ENCODE measurements around the gene DNAH1. TPM values are rescaled to one million over a fixed set of nuclear protein-coding genes. Genes with fewer than 3 reads are reported as not detected.

The DNAH1 gene
- total and polyA plus RNA-seq, 2 of the 13 experiments (the other 11 are each of a cell fraction or from before 2014, with no cell fraction given), result 0.64 to 3.5 TPM

- ChIA-PET CTCF (ENCODE audit: low intra/inter-chr PET ratio, low total read pairs) (no interaction called here), POLR2A (no interaction called here)
- no peak for TF ChIP-seq ZNF124 (CRISPR knock-in tag; IDR thresholded peaks at IDR 0.05)
- no peak for TF ChIP-seq ZNF7 (CRISPR knock-in tag; IDR thresholded peaks at IDR 0.05)
- TF ChIP-seq ZNF143 (CRISPR knock-in tag; IDR thresholded peaks at IDR 0.05), result no peak
- TF ChIP-seq, protein P1, sequence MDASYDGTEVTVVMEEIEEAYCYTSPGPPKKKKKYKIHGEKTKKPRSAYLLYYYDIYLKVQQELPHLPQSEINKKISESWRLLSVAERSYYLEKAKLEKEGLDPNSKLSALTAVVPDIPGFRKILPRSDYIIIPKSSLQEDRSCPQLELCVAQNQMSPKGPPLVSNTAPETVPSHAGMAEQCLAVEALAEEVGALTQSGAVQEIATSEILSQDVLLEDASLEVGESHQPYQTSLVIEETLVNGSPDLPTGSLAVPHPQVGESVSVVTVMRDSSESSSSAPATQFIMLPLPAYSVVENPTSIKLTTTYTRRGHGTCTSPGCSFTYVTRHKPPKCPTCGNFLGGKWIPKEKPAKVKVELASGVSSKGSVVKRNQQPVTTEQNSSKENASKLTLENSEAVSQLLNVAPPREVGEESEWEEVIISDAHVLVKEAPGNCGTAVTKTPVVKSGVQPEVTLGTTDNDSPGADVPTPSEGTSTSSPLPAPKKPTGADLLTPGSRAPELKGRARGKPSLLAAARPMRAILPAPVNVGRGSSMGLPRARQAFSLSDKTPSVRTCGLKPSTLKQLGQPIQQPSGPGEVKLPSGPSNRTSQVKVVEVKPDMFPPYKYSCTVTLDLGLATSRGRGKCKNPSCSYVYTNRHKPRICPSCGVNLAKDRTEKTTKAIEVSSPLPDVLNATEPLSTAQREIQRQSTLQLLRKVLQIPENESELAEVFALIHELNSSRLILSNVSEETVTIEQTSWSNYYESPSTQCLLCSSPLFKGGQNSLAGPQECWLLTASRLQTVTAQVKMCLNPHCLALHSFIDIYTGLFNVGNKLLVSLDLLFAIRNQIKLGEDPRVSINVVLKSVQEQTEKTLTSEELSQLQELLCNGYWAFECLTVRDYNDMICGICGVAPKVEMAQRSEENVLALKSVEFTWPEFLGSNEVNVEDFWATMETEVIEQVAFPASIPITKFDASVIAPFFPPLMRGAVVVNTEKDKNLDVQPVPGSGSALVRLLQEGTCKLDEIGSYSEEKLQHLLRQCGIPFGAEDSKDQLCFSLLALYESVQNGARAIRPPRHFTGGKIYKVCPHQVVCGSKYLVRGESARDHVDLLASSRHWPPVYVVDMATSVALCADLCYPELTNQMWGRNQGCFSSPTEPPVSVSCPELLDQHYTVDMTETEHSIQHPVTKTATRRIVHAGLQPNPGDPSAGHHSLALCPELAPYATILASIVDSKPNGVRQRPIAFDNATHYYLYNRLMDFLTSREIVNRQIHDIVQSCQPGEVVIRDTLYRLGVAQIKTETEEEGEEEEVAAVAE (CRISPR knock-in tag; IDR thresholded peaks at IDR 0.05; ENCODE audit: borderline replicate concordance), result no peak
- no peak for TF ChIP-seq HHEX (CRISPR knock-in tag; IDR thresholded peaks at IDR 0.05)
- no peak for TF ChIP-seq HOXA7 (CRISPR knock-in tag; IDR thresholded peaks at IDR 0.05)
- TF ChIP-seq ZMAT3 (CRISPR knock-in tag; conservative IDR thresholded peaks at IDR 0.05), result no peak
- TF ChIP-seq ZNF607 (CRISPR knock-in tag; IDR thresholded peaks at IDR 0.05; ENCODE audit: borderline replicate concordance), result no peak
- TF ChIP-seq JDP2 (CRISPR knock-in tag; IDR thresholded peaks at IDR 0.05; ENCODE audit: borderline replicate concordance), result no peak
- no peak for TF ChIP-seq CBX1 (IDR thresholded peaks at IDR 0.05; ENCODE audit: low read depth)
- TF ChIP-seq MEF2D (CRISPR knock-in tag; IDR thresholded peaks at IDR 0.05), result no peak
- TF ChIP-seq ZNF724P (CRISPR knock-in tag; IDR thresholded peaks at IDR 0.05; ENCODE audit: borderline replicate concordance), result no peak
- no peak for TF ChIP-seq MIXL1 (CRISPR knock-in tag; IDR thresholded peaks at IDR 0.05)
- no peak for TF ChIP-seq ZNF737 (CRISPR knock-in tag; IDR thresholded peaks at IDR 0.05; ENCODE audit: borderline replicate concordance)
- TF ChIP-seq ATF4 (CRISPR knock-in tag; IDR thresholded peaks at IDR 0.05), result no peak
- no peak for TF ChIP-seq DPF2 (CRISPR knock-in tag; IDR thresholded peaks at IDR 0.05; ENCODE audit: borderline replicate concordance, low read depth)
- TF ChIP-seq ZBTB8A (CRISPR knock-in tag; IDR thresholded peaks at IDR 0.05; ENCODE audit: borderline replicate concordance, low read depth), result no peak
- no peak overlapping the region for H2AFZ ChIP-seq (ENCODE audit: low read length)
- intact Hi-C loops (cut with micrococcal nuclease; ENCODE audit: unreplicated experiment), result no loop called here
- H3K4me1 ChIP-seq (ENCODE audit: insufficient read depth, low read length), result peaks cover 20% of the 10 kb centered on the region
- H3K4me2 ChIP-seq (ENCODE audit: low read depth, low read length), result no peak overlapping the region
- H3K9me3 ChIP-seq (ENCODE audit: low read length), result no peaks in the 10 kb centered on the region
- no peaks in the 10 kb centered on the region for H3K79me2 ChIP-seq (ENCODE audit: insufficient read depth, low read length)
- WGBS (ENCODE audit: low lambda C conversion rate), result no CpG with 5 or more reads among the region's 6 CpGs
- no peak overlapping the region for H3K9ac ChIP-seq (ENCODE audit: insufficient read depth, low read depth, low read length)
- no TSS peak for BruUV-seq (replicated peaks)
- in situ Hi-C loops (cut with HindIII; ENCODE audit: extremely low pct_ligation_motif_present, low pct_unique_long_range_greater_than_20kb), result no loop called here
- no peak for FAIRE-seq
- H4K20me1 ChIP-seq (ENCODE audit: insufficient read depth, low read length), result no peaks in the 10 kb centered on the region
- ATAC-seq, result no peak
- H3K4me3 ChIP-seq (replicated peaks in 1 of 3; ENCODE audit: insufficient read depth in 1 of 3, low read depth in 2 of 3, low read length in 3 of 3), result no peak overlapping the region
- no peak overlapping the region for H3K27ac ChIP-seq (ENCODE audit: extremely low read length, insufficient read depth, low read length)
- H3K36me3 ChIP-seq (replicated peaks in 1 of 2; ENCODE audit: control insufficient read depth in 1 of 2, insufficient read depth in 2 of 2, low read length in 2 of 2), result peaks cover 3 to 7% of the 10 kb centered on the region in 2 experiments; a peak in 2 of 5 replicates
- no peaks in the 10 kb centered on the region for H3K27me3 ChIP-seq (ENCODE audit: control insufficient read depth in 1 of 2, insufficient read depth in 2 of 2, low read length in 2 of 2)
- DNase-seq (ENCODE audit: low spot score), result no peak
These were observed 121.9 kb downstream of the DNAH1 start for GRCh38 chr3:52438104-52438376.
